GM21390 (cell line): ENCODE data around the gene PDIA5.

Experiments used
- ATAC-seq: cut with Tn5 transposase; IDR thresholded peaks from one replicate; pipeline ENCODE4 v1.9.1; 2021; ENCODE audit not compliant: unreplicated experiment

Gene PDIA5

DNA sequence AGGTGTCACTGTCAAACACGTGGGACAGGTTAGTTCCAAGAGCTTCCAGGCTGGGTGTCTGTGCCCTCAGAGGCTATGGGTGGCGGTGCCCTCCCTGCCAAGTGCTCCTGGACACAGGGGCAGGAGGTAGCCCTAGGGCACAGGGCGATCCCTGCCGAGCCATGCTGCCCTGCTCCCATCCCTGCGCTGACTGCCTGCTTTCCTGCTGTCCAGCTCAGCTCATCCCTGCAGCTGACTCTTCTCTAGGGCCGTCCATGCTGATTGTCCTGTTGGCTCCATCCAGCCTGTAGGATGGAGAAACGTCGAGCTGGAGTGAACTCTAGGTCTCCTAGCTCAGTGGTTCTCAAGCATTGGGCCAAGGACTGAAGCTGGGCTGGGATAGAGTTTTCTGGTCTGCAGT lies 3.7 kb downstream of the PDIA5 start:
- ATAC-seq = no peak

DNA sequence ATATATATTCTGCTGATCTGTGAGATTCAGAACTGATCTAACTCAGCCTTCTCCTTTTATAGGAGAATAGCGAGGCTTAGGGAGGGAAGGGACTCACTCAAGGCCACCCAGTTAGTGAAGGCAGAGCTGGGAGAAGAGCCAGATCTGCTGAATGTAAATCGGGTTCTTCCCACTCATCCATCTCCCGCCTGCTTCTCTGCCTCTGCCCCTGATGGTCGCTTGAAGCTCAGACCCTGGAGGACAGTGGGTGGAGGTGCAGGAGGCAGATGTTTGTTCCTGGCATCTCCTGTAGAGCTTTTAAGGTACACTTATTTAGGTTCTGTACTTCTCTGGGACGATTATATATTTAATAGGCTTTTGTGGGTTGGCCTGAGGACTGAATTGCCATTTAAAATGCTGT lies 4.3 kb downstream of the PDIA5 start:
- ATAC-seq = no peak

DNA sequence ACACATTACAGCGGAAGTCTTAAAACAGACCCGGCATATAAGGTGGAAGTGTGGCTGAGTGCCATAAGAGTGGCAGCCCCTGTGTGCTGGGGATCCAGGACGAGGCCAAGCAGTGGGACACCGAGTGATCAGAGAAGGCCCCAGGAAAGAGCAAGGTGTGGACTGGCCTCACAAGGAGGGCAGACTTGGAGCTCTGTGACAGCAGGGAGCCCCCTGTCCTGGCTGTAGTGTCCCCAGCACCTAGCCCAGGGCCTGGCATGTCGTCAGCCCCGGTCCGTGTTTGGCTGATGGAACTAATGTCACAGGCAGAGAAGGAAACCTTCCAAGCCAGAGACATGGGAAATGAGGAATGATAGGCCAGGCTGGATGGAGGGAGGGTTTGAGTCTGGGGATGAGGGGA lies 4.8 kb downstream of the PDIA5 start:
- ATAC-seq = no peak

DNA sequence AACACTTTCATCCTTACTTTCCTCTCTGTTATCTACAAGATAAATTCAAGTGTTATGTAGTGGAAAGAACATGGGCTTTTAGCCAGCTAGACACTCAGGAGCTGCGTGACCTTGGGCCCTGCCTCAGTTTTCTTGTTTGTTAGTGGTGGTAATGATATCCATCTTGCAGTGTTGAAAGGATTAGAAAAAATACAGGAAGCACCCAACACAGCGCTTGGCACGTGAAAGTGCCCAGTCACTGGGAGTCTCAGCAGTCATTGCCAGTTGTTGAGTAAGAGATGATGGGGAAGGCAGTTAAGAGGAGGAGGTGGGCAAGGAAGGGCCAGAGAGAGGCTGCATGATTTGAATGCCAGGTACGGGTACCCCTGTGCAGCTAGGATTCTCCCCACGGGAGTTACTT lies 5.3 kb downstream of the PDIA5 start:
- ATAC-seq = no peak

DNA sequence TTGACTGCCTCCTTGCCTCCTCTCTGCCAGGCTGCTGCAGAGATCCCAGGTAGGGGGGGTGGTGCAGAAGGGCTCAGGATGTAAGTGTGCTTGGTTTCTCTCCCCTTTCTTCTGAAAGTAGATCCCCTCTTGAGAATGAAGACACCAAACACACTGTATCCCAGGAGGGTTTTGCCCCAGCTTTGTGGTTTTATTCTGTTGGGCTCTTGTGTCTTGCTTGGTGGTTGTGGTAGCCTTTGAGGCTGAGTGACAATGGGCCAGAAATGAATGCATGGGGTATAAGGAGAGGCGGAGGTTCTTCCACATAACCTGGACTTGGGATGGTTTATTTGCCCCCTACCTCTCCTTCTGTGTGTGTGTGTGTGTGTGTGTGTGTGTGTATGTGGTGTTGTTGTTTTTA lies 5.7 kb downstream of the PDIA5 start:
- no peak for ATAC-seq

DNA sequence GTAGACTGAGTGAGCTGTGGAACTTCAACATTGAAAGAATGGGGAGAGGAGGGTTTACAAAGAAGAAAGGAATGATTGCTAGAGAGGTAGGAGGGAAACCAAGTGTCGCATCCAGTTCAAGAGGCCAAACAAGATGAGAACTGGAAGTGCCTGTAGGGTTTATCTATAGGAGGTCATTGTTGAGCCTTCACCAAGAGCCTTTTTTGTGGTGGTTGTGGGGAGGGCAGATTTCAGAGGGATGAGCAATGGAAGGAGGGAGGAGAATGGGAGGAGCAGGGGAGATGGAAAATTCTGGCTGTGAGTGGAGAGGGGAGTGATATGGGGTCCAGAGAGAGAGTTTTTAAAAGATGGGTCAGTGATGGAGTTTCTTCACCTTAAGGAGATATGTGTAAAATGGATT lies 8.5 kb downstream of the PDIA5 start:
- no peak for ATAC-seq

DNA sequence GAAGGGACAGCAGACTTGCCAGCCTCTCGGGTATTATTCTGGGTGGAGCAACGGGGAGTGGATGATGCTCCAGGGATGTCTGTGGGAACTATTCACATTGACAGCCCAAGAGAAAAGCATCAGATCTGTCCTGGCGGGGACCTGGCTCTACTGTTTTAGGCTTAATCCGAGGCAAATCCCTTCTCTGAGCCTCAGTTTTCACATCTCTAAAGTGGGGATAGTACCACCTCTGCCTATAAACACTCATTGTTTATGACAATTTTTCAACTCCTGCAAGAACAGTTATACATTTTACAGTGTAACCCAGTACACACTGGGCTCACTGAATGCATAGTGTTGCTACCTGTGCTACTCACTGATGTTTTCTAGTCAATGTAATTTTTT lies 9.3 kb downstream of the PDIA5 start:
- no peak for ATAC-seq

DNA sequence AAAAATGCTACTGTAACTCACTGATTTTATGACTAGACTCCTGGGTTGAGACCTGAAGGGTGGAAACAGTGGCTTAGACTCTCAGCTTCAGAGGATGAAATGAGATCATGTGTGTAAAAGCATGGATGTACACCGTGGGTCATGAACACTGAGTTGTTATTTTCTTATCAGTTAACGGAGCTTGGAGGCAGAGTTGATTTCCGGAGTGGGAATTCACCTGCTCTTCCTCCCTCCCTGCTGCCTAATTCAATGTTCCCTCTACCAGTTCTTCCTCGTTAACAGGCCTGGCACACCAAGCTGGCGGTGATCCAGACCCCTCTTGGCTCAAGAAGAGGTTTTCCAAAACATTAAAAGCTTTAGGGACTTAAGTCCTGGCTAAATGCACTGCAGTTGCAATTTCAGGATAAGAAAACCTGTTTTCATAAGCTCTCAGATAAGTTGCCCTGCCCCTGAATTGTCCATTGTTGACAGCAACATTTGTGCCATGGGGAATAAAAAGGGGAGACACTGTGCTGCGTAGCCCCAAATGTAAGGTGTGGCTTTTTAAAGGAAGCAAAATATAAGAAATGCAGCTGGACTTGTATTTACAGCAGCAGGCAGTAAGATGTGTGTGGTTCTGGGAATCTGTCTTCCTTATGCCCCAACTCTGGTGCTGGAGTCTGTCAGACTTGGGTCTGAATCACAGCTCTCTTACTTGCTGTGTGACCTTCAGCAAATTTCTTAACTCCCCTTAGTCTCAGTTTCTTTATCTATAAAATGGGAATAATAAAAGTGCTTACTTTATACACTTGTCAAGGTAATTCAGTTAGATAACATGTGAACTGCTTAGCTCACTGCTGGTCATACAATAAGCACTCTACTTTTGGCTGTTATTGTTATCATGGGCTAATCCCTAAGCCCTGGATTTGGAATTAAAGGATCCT lies 9.9 kb downstream of the PDIA5 start:
- ATAC-seq = no peak

DNA sequence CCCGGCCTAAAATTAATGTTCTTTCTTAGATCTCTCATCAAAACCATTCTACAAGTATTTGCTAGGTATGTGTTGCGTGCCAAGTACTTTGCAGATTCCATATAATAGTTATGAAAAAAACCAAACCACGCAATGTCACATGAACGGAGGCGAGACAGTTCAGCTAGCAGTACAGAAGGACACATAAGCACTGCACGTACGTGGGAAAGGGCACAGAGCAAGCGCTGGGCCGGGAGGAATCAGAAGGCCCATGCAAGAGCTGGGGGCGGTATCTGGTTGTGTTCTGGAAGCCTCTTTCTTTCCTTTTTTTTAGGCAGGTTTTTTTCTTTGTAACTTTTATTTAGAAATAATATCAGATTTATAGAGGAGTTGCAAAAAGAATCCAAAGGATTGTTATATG lies 11.3 kb downstream of the PDIA5 start:
- ATAC-seq = no peak

DNA sequence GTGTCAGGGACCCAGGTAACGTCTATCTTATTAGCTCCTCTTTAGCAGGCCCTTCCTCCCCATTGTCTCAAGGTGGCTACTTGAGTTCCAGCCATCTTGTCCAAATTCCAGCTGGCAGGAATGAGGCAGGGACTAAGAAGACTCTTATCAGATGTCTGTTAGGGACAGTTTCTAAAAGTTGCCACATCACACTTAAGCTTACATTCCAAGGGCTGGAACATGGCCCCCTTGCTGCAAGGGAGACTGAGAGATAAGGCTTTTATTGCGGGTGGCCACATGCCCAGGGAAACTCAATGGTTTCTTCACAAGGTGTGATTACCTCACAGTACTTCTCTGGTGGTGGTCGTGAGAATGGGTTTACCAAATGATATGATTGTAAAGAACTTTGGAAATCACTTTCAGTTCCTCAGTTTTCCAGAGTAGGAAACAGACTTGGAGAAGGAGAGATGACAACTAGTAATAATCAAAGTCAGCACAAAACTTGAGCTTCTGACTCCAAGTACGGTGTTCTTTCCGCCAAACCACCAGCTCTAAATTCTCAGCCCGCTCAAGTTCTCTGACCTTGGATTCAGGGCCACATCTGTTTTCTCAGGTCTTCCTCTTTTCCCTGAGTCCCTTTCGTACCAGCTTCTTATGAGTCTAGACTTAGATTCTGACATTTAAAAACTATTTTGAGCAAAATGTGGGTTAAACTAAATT lies 14.2 kb downstream of the PDIA5 start:
- ATAC-seq = no peak

DNA sequence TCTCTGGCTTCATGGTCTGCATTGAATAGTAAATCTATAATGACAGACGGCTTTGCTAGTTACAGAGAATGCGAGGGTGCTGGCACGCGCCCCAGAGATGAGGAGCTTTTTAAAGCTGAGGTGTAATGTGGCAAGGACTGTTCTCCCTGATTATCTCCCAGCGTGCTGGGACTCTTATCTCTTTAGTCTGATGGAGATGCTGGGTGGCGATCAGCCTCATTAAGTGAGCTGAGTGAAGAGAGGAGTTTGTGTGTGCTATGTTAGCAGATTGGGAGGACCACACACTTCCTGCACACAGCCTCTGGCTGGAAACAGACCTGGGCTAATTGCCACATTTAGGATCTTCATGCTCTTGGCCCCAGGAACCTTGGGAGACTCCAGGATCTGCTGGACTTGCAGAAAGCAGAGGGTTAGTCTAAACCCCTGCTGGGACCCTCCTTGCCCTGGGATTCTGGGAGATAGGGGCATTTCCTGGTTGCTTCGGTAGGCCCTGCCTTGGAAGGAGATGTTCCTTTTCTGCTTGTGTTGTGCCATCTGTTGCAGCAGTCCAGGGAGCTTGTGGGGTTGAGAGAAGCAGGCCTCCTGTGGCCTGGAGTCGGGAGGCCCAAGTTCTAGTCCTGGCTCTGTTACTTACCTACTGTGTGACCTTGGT lies 15.0 kb downstream of the PDIA5 start:
- no peak for ATAC-seq

DNA sequence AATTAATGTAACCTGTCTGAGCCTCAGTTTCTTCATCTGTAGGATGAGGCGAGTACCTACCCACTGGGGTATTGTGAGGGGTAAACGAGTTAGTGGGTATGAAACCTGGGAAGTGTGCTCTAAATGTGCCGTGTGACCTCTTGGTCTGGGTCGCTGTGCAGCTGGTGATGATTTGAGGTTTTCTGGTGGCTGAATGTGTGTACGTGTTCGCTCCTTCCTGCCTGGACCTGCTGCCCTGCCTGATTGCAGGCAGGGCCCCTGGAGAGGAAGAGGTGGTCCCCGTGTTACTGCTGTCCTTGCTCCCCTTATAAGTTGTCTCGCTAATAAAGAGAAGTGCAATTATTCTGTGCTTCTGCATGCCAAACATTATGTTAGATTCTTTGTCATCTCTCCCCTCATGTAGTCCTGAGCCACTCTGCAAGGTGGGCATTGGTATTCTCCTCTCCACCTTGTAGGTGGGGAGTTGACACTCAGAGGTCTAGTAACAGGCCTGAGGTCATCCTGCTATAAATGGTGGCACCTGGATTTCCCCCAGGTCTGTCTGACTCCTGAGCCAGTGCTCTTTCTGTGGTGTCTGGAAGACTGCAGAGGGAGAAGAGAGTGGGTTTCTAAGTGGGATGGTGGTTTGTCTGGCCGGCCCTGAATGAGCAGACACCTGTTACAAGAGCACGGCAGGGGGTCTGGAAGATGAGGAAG lies 15.7 kb downstream of the PDIA5 start:
- ATAC-seq = peak; percentile 76

DNA sequence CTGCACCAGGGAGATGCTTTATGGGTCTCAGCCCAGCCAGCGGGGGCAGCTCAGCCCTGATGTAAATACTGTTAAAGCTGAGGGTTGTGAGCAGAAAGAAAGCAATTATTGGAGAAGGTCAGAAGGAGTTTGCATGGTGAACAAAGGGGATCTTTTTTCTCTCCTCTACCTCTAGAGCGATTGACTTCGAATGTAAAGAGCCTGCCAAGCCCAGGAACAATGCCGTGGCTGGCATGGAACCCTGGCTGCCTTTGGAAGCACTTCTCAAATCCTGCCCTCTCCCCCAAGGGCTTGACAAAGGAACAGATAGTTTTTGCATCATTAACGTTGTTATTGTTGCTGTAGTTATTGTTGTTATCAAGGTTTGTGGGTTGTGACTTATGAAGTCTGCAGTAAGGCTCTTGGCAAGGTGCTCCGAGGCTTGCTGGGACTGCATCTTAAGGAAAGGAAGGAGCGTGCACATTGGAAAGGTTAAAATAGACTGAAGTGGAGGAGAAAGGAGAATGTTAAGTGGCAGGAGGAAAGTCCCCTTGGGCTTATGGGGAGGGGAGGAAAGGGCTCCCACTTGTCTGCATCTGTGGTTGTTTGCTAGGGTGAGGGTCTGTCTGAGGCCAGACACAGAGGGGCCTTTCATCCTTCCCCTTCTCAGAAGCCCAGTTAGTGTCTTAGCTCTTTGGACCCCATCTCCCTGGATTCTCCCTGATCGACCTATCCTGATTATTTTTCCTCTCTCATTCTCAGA lies 16.7 kb downstream of the PDIA5 start:
- ATAC-seq = no peak

DNA sequence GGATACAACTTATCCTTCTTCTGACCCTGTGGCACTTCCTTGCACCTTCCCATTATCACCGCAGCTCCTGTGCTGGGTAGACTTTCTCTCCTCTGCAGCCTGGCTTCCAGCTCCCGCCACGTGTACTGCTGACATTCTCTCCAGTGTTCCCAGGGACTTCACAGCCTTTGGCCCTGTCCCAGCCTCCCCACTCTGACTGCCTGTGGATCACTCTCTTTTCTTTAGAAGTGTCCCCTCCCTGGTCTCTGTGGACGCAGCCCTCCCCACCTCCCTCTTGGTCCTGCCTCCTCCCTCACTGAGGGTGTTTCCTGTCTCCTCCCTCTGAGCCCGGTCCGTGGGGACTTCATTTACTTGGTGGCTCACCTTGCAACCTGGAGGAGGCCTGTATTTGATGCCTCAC lies 17.4 kb downstream of the PDIA5 start:
- no peak for ATAC-seq

DNA sequence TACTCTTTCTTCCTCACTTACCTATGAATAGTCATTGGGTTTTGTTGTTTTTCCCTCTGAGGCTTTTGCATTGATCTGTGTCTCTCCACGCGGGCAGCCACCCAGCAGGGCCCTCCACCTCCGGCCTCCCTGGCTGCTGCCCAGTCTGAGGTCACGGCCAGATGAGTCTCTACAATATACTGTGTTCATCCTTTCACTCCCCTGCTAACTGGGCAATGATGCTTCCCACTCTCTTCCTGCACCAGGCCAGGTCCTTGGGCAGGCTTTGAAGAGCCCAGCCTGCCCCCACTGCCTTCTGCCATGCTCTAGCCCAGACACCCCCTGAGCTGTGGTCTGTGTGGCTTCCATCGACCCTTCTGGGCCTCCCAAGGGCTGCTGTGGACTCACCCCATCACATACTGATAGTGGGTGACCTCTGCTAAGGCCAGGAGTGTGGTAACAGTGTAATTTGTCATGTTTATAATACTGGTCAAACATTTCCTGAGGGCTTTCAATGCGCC lies 18.0 kb downstream of the PDIA5 start:
- no peak for ATAC-seq

DNA sequence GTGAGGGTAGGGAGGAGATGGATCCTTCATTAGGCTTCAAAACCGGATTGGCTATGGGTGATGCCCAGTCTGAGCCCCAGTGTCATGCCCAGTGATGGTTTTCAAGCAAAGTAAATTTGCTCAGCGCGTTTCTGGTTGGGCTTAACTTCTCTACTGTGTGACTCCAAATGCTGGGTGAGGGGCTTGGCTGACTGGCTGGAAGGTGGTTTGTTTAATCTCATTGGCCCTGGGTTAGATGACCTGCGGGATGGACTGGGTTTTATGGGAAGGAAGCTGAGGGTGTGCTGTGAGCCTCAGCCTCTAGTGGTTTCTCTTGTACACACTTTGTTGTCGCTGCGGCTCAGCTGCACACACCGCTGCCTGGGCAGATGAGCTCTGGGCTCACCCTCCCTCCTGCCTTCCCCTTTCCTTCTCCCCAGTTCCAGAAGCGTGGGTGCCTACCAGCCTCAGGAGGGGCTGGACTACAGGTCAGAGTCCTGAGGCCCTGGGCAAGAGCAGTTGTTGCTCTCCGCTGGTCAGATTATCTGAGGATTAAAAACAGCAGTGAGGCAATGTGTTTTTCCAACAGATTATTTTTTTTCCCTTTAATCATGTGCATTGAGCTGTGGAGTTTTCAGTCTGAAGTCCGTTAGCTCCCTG lies 18.6 kb downstream of the PDIA5 start:
- no peak for ATAC-seq

DNA sequence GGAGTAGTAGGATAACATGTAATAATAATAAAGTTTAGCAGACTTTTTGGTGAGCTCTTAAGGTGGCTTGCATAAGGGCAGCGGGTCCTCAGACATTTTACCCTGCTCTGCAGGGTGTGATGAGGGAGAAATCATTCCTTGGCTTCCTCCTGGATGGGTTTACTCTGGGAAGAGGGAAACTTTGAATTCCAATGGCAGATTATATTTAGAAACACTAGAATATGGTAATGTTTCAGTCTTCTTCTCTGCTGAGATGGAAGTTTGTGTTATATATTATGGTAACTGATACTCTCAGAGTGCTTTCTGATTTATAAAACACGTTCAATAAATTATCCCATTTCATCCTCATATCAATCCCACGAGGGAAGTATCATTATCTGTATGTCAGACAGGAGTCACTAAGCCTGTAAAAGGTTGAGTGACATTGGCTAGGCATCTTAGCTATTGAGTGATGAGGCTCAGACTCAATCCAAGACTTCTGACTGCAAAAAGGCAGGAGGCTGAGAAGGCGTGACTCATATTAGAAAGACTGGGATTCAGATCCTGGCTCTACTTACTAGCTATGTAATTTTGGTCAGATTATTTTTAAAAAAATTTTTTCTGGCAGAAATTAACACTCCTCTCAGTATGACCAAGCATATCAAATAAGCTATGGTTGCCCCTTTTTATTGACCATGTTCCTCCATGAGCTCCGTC lies 19.3 kb downstream of the PDIA5 start:
- ATAC-seq = no peak

DNA sequence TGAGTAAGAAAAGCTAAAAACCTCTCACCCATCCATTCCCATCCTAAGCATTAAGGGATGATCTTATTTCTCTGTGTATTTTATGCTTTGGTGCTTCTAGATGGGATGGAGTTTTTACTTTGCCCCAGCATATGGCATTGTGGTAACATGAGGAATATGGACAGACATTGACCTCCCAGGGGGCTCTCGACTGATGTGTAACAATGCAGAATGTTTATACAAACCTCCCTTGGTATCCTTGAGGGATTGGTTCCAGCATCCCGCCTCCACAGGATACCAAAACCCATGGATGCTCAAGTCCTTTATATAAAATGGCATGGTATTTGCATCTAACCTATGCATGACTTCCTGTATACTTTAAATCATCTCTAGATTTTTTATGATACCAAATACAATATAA lies 21.6 kb downstream of the PDIA5 start:
- no peak for ATAC-seq

DNA sequence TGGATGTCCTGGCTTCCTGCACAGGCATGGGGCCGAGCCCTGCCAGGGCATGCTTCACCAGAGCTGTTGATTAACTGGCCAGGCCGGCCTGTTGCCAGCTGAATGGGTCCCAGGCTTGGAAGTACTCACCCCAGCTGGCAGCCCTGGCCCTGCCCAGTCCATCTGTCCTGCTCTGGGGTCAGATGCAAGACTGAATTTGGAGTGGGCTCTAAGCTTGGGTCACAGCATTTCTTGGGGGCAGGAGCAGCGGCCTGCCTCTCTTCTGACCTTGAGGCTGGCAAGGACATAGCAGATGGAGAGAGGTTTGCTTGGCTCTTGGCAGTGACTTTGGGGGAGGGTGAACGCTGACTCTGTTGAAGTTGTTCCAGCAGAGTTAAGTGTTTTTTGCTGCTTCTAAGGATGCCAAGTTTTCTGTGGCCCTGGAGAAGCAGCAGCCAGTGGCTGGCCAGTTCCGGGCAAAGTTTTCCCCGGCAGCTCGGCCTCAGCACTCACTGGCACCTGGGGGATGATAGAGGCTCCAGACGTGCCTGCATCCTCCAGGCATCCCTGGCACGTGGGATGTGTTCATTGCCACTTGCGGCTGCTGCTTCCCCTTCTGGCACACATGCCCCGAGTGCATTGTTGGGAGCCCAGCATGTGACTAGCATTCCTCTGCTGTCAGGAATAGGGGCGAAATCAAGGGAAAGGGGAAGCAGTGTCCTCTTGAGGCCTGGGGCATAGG lies 22.9 kb downstream of the PDIA5 start:
- no peak for ATAC-seq
